Measurements from ENCODE around the gene DAAM1. TPM values are rescaled to one million over a fixed set of nuclear protein-coding genes. Genes with fewer than 3 reads are reported as not detected.

Gene DAAM1
- total RNA-seq, 4 donors from 2014 or later = 13.5 to 72.7 (median 46.2) TPM

DNA sequence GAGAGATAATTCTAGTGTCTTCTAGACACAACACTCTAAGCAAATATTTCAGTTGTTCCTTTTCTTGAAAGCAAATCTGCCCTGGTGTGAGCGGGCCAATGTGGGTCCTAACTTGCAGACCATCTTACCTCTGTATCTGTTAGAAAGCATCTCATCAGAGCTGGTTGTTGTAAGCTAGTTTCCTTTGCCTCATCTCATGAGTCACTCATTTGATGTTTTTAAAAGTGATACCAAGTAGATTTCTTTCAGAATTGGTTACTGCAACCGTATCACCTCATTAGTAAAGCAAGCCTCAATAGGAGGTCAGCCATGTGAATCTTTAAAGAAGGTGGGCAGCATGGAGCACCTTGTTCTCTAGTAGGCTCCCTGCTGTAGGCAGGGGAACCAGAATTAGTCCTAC is 78.6 kb downstream of the DAAM1 start:
- H3K9me3 ChIP-seq = no peaks in the 10 kb centered on the region
- intact Hi-C loops (cut with DNase I; ENCODE audit: low total_unique reads) = no loop called here
- no peak for DNase-seq
- H3K36me3 ChIP-seq = no peaks in the 10 kb centered on the region
- no peak overlapping the region for H3K4me3 ChIP-seq
- H3K27ac ChIP-seq = no peak overlapping the region
- TF ChIP-seq, protein P1, sequence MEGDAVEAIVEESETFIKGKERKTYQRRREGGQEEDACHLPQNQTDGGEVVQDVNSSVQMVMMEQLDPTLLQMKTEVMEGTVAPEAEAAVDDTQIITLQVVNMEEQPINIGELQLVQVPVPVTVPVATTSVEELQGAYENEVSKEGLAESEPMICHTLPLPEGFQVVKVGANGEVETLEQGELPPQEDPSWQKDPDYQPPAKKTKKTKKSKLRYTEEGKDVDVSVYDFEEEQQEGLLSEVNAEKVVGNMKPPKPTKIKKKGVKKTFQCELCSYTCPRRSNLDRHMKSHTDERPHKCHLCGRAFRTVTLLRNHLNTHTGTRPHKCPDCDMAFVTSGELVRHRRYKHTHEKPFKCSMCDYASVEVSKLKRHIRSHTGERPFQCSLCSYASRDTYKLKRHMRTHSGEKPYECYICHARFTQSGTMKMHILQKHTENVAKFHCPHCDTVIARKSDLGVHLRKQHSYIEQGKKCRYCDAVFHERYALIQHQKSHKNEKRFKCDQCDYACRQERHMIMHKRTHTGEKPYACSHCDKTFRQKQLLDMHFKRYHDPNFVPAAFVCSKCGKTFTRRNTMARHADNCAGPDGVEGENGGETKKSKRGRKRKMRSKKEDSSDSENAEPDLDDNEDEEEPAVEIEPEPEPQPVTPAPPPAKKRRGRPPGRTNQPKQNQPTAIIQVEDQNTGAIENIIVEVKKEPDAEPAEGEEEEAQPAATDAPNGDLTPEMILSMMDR (IDR thresholded peaks at IDR 0.05) = no peak
- TF ChIP-seq POLR2A (IDR thresholded peaks at IDR 0.05) = no peak
- H3K27me3 ChIP-seq = no peaks in the 10 kb centered on the region
- no peaks in the 10 kb centered on the region for H3K4me1 ChIP-seq

DNA sequence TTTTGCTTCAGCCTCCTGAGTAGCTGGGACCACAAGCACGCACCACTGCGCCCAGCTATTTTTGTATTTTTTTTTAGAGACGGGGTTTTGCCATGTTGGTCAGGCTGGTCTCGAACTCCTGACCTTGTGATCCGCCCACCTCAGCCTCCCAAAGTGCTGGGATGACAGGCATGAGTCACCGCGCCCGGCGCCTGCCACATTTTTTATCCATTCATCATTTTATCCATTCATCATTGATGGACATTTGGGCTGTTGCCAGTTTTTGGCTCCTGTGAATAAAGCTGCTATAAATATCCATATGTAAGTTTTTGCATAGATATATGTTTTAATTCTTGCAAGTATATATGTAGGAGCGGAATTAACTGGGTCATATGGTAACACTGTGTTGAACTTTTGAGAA is 79.5 kb downstream of the DAAM1 start:
- intact Hi-C loops (cut with DNase I; ENCODE audit: low total_unique reads) = no loop called here
- Histone ChIP-seq H3K4me1 (no peaks in the 10 kb centered on the region), H3K36me3 (no peaks in the 10 kb centered on the region), H3K27me3 (no peaks in the 10 kb centered on the region), H3K27ac (no peak overlapping the region), H3K4me3 (no peak overlapping the region), H3K9me3 (no peaks in the 10 kb centered on the region)
- DNase-seq = no peak
- TF ChIP-seq, protein P1 (IDR thresholded peaks at IDR 0.05) = no peak
- no peak for TF ChIP-seq POLR2A (IDR thresholded peaks at IDR 0.05)

DNA sequence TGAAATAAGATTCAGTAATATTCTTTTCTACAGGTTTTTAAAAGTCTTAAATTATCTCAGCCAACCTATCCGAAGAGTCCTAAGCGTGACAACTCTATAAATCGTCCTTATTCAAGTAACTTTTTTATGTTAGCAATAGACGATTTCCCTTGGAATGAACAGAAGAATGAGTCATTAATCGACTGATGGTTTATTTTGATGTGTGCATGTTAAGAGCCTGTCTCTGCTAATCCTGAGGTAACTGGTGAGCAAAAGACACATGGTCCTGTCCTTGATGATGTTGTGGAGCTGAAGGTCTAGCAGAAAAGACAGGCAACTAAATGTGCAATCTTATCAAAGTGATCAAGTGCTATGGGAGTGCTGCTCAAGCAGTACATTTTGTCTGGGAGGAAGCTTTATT is 80.4 kb downstream of the DAAM1 start:
- intact Hi-C loops (cut with DNase I; ENCODE audit: low total_unique reads) = no loop called here
- Histone ChIP-seq H3K27me3 (no peaks in the 10 kb centered on the region), H3K9me3 (no peaks in the 10 kb centered on the region), H3K27ac (no peak overlapping the region), H3K36me3 (no peaks in the 10 kb centered on the region), H3K4me1 (peaks cover 0 to 4% of the 10 kb centered on the region in 2 donors), H3K4me3 (no peak overlapping the region)
- no peak for DNase-seq
- TF ChIP-seq, protein P1 (IDR thresholded peaks at IDR 0.05) = no peak
- no peak for TF ChIP-seq POLR2A (IDR thresholded peaks at IDR 0.05)

DNA sequence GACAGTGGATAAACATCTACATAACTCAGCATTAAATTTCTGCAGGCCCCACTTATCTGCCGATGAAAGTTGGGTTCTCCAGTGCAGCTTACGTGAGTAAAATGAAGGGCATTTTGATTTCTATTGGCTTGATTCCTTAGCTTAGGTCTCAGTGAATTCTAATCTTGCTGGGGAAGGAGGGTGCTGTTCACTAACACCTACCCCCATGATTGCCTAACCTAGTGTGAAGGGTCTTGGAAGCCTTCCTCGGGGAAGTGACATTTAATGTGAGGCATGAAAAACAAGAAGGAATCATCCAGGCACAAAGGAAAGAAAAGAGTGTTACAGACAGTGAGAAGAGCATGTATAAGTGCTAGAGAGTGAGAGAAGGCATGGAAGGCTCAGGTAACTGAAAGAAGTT is 81.0 kb downstream of the DAAM1 start:
- no peak for DNase-seq
- Histone ChIP-seq H3K4me3 (no peak overlapping the region), H3K27ac (no peak overlapping the region), H3K36me3 (no peaks in the 10 kb centered on the region), H3K4me1 (peaks cover 0 to 9% of the 10 kb centered on the region in 2 donors), H3K9me3 (no peaks in the 10 kb centered on the region), H3K27me3 (no peaks in the 10 kb centered on the region)
- intact Hi-C loops (cut with DNase I; ENCODE audit: low total_unique reads) = no loop called here
- TF ChIP-seq POLR2A (IDR thresholded peaks at IDR 0.05) = no peak
- TF ChIP-seq, protein P1 (IDR thresholded peaks at IDR 0.05) = no peak

DNA sequence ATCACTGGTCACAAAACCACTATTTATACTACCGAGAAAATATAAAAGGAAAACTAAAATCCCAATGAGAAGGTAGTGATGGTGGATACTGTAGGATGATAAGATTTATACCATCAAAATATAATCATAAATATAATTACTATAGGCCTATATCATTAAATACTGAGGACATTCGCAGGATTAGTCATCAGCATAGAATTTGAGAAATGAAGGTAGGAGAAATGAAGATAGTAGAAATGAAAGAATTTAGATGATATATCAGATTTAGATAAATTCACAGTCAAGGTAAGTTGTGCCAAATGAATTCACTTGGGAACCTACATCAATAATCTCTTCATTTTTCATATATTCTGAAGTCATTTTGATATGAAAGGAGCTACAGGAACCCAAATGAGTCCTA is 82.8 kb downstream of the DAAM1 start:
- H3K27me3 ChIP-seq = no peaks in the 10 kb centered on the region
- DNase-seq = no peak
- intact Hi-C loops (cut with DNase I; ENCODE audit: low total_unique reads) = no loop called here
- H3K4me3 ChIP-seq = no peak overlapping the region
- no peaks in the 10 kb centered on the region for H3K9me3 ChIP-seq
- H3K4me1 ChIP-seq = peaks cover 0 to 14% of the 10 kb centered on the region in 2 donors
- no peaks in the 10 kb centered on the region for H3K36me3 ChIP-seq
- TF ChIP-seq, protein P1 (IDR thresholded peaks at IDR 0.05) = no peak
- TF ChIP-seq POLR2A (IDR thresholded peaks at IDR 0.05) = no peak
- H3K27ac ChIP-seq = peak overlapping the region; percentile 50 to 56

Data from uterus (tissue), 4 donors.